ENCODE data around the gene QRICH2. TPM values are rescaled to one million over a fixed set of nuclear protein-coding genes. Genes with fewer than 3 reads are reported as not detected.
"Not testable (repeated sequence)": the region's sequence is repeated elsewhere in the genome, so short reads cannot be mapped to it uniquely, and the experiment has no call there.

The QRICH2 gene
- 7.5 TPM for polyA plus RNA-seq (2013, experiment 1 of 2; ENCODE audit: insufficient read length)
- 7.3 TPM for polyA plus RNA-seq (2013, experiment 2 of 2; ENCODE audit: insufficient read length)

- DNase-seq, result no peak
Observed at GRCh38 chr17:76307966-76308338, at the start of gene QRICH2. QRICH2 (minus strand) TSS chr17:76308276; CDS start chr17:76307998, 278 bp downstream.

- no peak for DNase-seq
Observed at GRCh38 chr17:76357597-76358158, 49.6 kb upstream of the QRICH2 start.

- no peak for DNase-seq
Observed at GRCh38 chr17:76356803-76357456, 48.9 kb upstream of the QRICH2 start.

- no peak for DNase-seq
Observed at GRCh38 chr17:76354747-76355310, 46.8 kb upstream of the QRICH2 start.

- DNase-seq, result no peak
Observed at GRCh38 chr17:76354317-76354729, 46.2 kb upstream of the QRICH2 start.

GRCh38 chr17:76353599-76354316, 45.7 kb upstream of the QRICH2 start, which contains the start of gene PRPSAP1:
PRPSAP1 (minus strand) TSS chr17:76353916; CDS start chr17:76353703, 213 bp downstream.
- DNase-seq, result peak; percentile 90

GRCh38 chr17:76353004-76353598, 45.0 kb upstream of the QRICH2 start:
- DNase-seq, result no peak

- no peak for DNase-seq
Observed at GRCh38 chr17:76351526-76352071, 43.5 kb upstream of the QRICH2 start.

- DNase-seq, result no peak
Observed at GRCh38 chr17:76350463-76350862, 42.4 kb upstream of the QRICH2 start.

GRCh38 chr17:76346936-76347335, 38.9 kb upstream of the QRICH2 start:
- DNase-seq, result not testable (repeated sequence)

- DNase-seq, result peak; percentile 55
Observed at GRCh38 chr17:76345377-76345974, 37.4 kb upstream of the QRICH2 start.

- no peak for DNase-seq
Observed at GRCh38 chr17:76343106-76343505, 35.0 kb upstream of the QRICH2 start.

GRCh38 chr17:76341301-76341700, 33.2 kb upstream of the QRICH2 start:
- no peak for DNase-seq

GRCh38 chr17:76337413-76337777, 29.3 kb upstream of the QRICH2 start:
- DNase-seq, result peak; percentile 52

GRCh38 chr17:76336756-76337412, 28.8 kb upstream of the QRICH2 start:
- no peak for DNase-seq

- DNase-seq, result no peak
Observed at GRCh38 chr17:76335716-76336381, 27.8 kb upstream of the QRICH2 start.

- no peak for DNase-seq
Observed at GRCh38 chr17:76333673-76334505, 25.8 kb upstream of the QRICH2 start.

- no peak for DNase-seq
Observed at GRCh38 chr17:76331083-76331482, 23.0 kb upstream of the QRICH2 start.

- no peak for DNase-seq
Observed at GRCh38 chr17:76329664-76330063, 21.6 kb upstream of the QRICH2 start.

- no peak for DNase-seq
Observed at GRCh38 chr17:76327696-76328095, 19.6 kb upstream of the QRICH2 start.
